ENCODE measurements around the gene DDX43. TPM values are rescaled to one million over a fixed set of nuclear protein-coding genes. Genes with fewer than 3 reads are reported as not detected.

DDX43 gene
- total RNA-seq, 6 donors from 2014 or later = 0.92 to 8.5 (median 1.8) TPM

- TF ChIP-seq EP300 (IDR thresholded peaks at IDR 0.05) (no peak), CTCF (IDR thresholded peaks at IDR 0.05) (no peak), POLR2AphosphoS5 (IDR thresholded peaks at IDR 0.05) (no peak), POLR2A (IDR thresholded peaks at IDR 0.05) (no peak)
Measured at GRCh38 chr6:73367761-73368355, 26.8 kb upstream of the DDX43 start.

GRCh38 chr6:73368675-73369074, 26.0 kb upstream of the DDX43 start:
- no peaks in the 10 kb centered on the region for H3K36me3 ChIP-seq
- no peak for DNase-seq
- H3K9me3 ChIP-seq = peaks cover 0 to 18% (median 11%) of the 10 kb centered on the region in 4 donors
- H3K4me1 ChIP-seq = no peaks in the 10 kb centered on the region
- H3K27me3 ChIP-seq = no peaks in the 10 kb centered on the region
- WGBS, 2 donors = 87 to 95% methylated on average over 4 of the region's 4 CpGs
- ATAC-seq (ENCODE audit: low FRiP score in 2 of 2) = no peak
- H3K4me3 ChIP-seq = no peak overlapping the region
- TF ChIP-seq POLR2A (IDR thresholded peaks at IDR 0.05) = no peak
- TF ChIP-seq CTCF (IDR thresholded peaks at IDR 0.05) = no peak
- no peak for TF ChIP-seq EP300 (IDR thresholded peaks at IDR 0.05)
- no peak for TF ChIP-seq POLR2AphosphoS5 (IDR thresholded peaks at IDR 0.05)
- no peak overlapping the region for H3K27ac ChIP-seq

More at GRCh38 chr6:73367761-73368355, 26.8 kb upstream of the DDX43 start:
- no peaks in the 10 kb centered on the region for H3K36me3 ChIP-seq
- H3K27me3 ChIP-seq = no peaks in the 10 kb centered on the region
- H3K27ac ChIP-seq = no peak overlapping the region
- WGBS, 2 donors = 73 to 77% methylated on average over 13 to 16 of the region's 16 CpGs
- peaks cover 0 to 18% (median 11%) of the 10 kb centered on the region in 4 donors for H3K9me3 ChIP-seq
- ATAC-seq (ENCODE audit: low FRiP score in 2 of 2) (no peak), DNase-seq (no peak)
- no peaks in the 10 kb centered on the region for H3K4me1 ChIP-seq
- no peak overlapping the region for H3K4me3 ChIP-seq

- Histone ChIP-seq H3K4me3 (no peak overlapping the region), H3K27ac (no peak overlapping the region), H3K27me3 (no peaks in the 10 kb centered on the region), H3K4me1 (no peaks in the 10 kb centered on the region), H3K36me3 (no peaks in the 10 kb centered on the region), H3K9me3 (peaks cover 0 to 18% (median 11%) of the 10 kb centered on the region in 4 donors)
- 88 to 95% methylated on average over 14 of the region's 14 CpGs for WGBS, 2 donors
- no peak for ATAC-seq (ENCODE audit: low FRiP score in 2 of 2)
- no peak for TF ChIP-seq POLR2AphosphoS5 (IDR thresholded peaks at IDR 0.05)
- no peak for TF ChIP-seq EP300 (IDR thresholded peaks at IDR 0.05)
- no peak for TF ChIP-seq CTCF (IDR thresholded peaks at IDR 0.05)
- no peak for TF ChIP-seq POLR2A (IDR thresholded peaks at IDR 0.05)
- no peak for DNase-seq
Measured at GRCh38 chr6:73369157-73369556, 25.5 kb upstream of the DDX43 start.

- DNase-seq (peak in 1 of 2 donors; percentile 82), ATAC-seq (ENCODE audit: low FRiP score in 2 of 2) (no peak)
- Histone ChIP-seq H3K36me3 (no peaks in the 10 kb centered on the region), H3K4me1 (no peaks in the 10 kb centered on the region), H3K27ac (no peak within 1 kb of the TSS), H3K27me3 (no peaks in the 10 kb centered on the region), H3K9me3 (peaks cover 0 to 18% (median 11%) of the 10 kb centered on the region in 4 donors), H3K4me3 (no peak within 1 kb of the TSS)
- 96 to 99% methylated on average over 18 to 30 of the region's 36 CpGs for WGBS, 2 donors
- TF ChIP-seq EP300 (IDR thresholded peaks at IDR 0.05) (no peak), POLR2AphosphoS5 (IDR thresholded peaks at IDR 0.05) (no peak), CTCF (IDR thresholded peaks at IDR 0.05) (no peak)
Measured at GRCh38 chr6:73369563-73369962, 25.1 kb upstream of the DDX43 start, which contains the start of gene OOEP. TSS of gene OOEP (minus strand) at chr6:73369897. CDS start at chr6:73369792, 105 bp downstream.

- 96% methylated on average over 4 of the region's 4 CpGs for WGBS, 2 donors
- no peak overlapping the region for H3K4me3 ChIP-seq
- no peaks in the 10 kb centered on the region for H3K36me3 ChIP-seq
- H3K27me3 ChIP-seq = no peaks in the 10 kb centered on the region
- peaks cover 0 to 18% (median 11%) of the 10 kb centered on the region in 4 donors for H3K9me3 ChIP-seq
- no peak overlapping the region for H3K27ac ChIP-seq
- H3K4me1 ChIP-seq = no peaks in the 10 kb centered on the region
- TF ChIP-seq EP300 (IDR thresholded peaks at IDR 0.05) (no peak), POLR2A (IDR thresholded peaks at IDR 0.05) (no peak), CTCF (IDR thresholded peaks at IDR 0.05) (no peak), POLR2AphosphoS5 (IDR thresholded peaks at IDR 0.05) (no peak)
- DNase-seq (no peak), ATAC-seq (ENCODE audit: low FRiP score in 2 of 2) (no peak)
Measured at GRCh38 chr6:73371984-73372383, 22.6 kb upstream of the DDX43 start.
